PC-9 (cell line): Measurements from ENCODE around the gene RNU5B-1. TPM values are rescaled to one million over a fixed set of nuclear protein-coding genes. Genes with fewer than 3 reads are reported as not detected.

Source experiments
- BruUV-seq: library from RNA; stranded (reverse); fragments of 400-500 nt; replicated peaks from 2 replicates; lab custom pipeline; 2021; lab: Mats Ljungman, UMichigan
- CTCF ChIA-PET: fragments of 300-600 bp; sonication (Branson Sonifier 250); formaldehyde crosslinking; loops from one replicate; lab custom pipeline; 2022; ENCODE audit warnings: antibody characterized with exemption; lab: Charles Lee
- POLR2A ChIA-PET: fragments of 300-600 bp; sonication (Branson Sonifier 250); formaldehyde crosslinking; loops from one replicate; lab custom pipeline; 2022; ENCODE audit warnings: antibody characterized with exemption; ENCODE audit not compliant: unreplicated experiment; lab: Charles Lee
- DNase-seq, 2 experiments: peaks; one replicate each; pipeline versions ENCODE4 v3.0.0 to v3.0.0-alpha.2; 2015 to 2022; ENCODE audit warnings: mixed read lengths in 1 of 2
- H2AFZ ChIP-seq: fragments of 200-600 bp; sonication (generic); 2 replicates; pipeline ENCODE4 v1.8.1; 2017; ENCODE audit warnings: antibody characterized with exemption
- H3F3A ChIP-seq: fragments of 200-600 bp; sonication (generic); 2 replicates; pipeline ENCODE4 v1.8.1; 2017; ENCODE audit warnings: antibody characterized with exemption, mild to moderate bottlenecking, low read depth; ENCODE audit not compliant: insufficient read depth
- H3K27ac ChIP-seq: fragments of 200-600 bp; sonication (generic); 2 replicates; pipeline ENCODE4 v1.6.1; 2016; ENCODE audit warnings: mixed run types
- H3K27me3 ChIP-seq: fragments of 200-600 bp; sonication (generic); 2 replicates; pipeline ENCODE4 v1.6.1; 2016; ENCODE audit warnings: low read depth, mixed run types; ENCODE audit not compliant: insufficient read depth
- H3K36me3 ChIP-seq: fragments of 200-600 bp; sonication (generic); 2 replicates; pipeline ENCODE4 v1.6.1; 2016; ENCODE audit warnings: low read depth, mixed run types
- H3K4me1 ChIP-seq: fragments of 200-600 bp; sonication (generic); replicated peaks from 2 replicates; pipeline ENCODE4 v1.6.1; 2016; ENCODE audit warnings: mixed run types; ENCODE audit not compliant: insufficient read depth
- H3K4me2 ChIP-seq: fragments of 200-600 bp; sonication (generic); 2 replicates; pipeline ENCODE4 v1.6.1; 2017; ENCODE audit warnings: mixed run types
- H3K4me3 ChIP-seq: fragments of 200-600 bp; sonication (generic); 2 replicates; pipeline ENCODE4 v1.6.1; 2016; ENCODE audit warnings: mixed run types
- H3K79me2 ChIP-seq: fragments of 200-600 bp; sonication (generic); 2 replicates; pipeline ENCODE4 v1.6.1; 2017; ENCODE audit warnings: low read depth, mixed run types
- H3K9me2 ChIP-seq: fragments of 200-600 bp; sonication (generic); 2 replicates; pipeline ENCODE4 v1.8.1; 2017; ENCODE audit warnings: mild to moderate bottlenecking; ENCODE audit not compliant: insufficient read depth
- H3K9me3 ChIP-seq: fragments of 200-600 bp; sonication (generic); 2 replicates; pipeline ENCODE4 v1.8.1; 2016; ENCODE audit warnings: low read depth; ENCODE audit not compliant: insufficient read depth
- H4K20me1 ChIP-seq: fragments of 200-600 bp; sonication (generic); 2 replicates; pipeline ENCODE4 v1.8.1; 2017; ENCODE audit not compliant: insufficient read depth
- EZH2 ChIP-seq: fragments of 200-600 bp; sonication (generic); IDR thresholded peaks from 2 replicates; pipeline ENCODE4 v1.8.0; 2017; ENCODE audit warnings: antibody characterized with exemption, low read depth
- intact Hi-C: fragments of 100-400 bp; cut with micrococcal nuclease; formaldehyde crosslinking; loops from one replicate; pipeline ENCODE4 v1.10.0; 2022; ENCODE audit not compliant: unreplicated experiment
- total RNA-seq: library from RNA; stranded (reverse); gene quantifications from 2 replicates; pipeline ENCODE4 v1.2.3, GENCODE V29; 2021
- TF ChIP-seq, protein P1 (sequence below): fragments of 200-600 bp; sonication (generic); conservative IDR thresholded peaks from 2 replicates; pipeline ENCODE4 v1.6.1; 2017; ENCODE audit warnings: mixed run types, antibody characterized with exemption, mild to moderate bottlenecking, moderate library complexity

The RNU5B-1 gene
- total RNA-seq, 1 experiment from 2014 or later = not detected

DNA sequence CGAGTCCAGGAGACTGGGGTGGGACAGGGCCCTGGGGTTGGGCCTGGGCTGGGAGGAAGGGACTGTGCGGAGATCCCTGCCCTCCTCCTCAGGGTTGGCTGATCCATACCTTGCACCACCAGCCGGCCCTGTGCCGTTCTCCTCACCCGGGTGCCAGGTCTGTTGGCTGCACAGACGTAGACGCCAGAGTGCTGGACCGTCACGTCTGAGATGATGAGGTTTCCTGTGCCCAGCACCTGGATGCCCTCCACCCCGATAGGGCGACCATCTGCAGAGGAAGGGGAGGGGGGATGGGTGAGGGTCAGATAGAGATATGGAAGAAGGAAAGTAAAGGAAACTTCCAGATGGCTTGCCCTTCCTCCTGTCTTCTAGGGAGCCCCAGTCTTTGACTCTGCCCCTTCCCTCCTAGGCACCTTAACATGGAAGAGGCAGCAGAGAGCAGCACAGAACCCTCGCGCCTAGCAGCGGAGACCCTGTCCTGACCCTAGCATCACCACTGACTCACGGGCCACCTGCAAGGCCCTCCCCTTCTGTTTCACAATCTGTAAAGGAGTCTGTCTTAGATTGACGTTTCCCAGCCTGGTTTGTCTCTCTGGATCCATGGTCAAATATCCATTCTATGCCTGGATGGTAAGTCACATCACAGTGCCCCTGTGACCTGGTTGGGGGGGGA, 28.8 kb downstream of the RNU5B-1 start:
- no peak overlapping the region for H3K4me2 ChIP-seq
- H3K9me3 ChIP-seq = no peaks in the 10 kb centered on the region
- TF ChIP-seq EZH2 = no peak
- TF ChIP-seq, protein P1, sequence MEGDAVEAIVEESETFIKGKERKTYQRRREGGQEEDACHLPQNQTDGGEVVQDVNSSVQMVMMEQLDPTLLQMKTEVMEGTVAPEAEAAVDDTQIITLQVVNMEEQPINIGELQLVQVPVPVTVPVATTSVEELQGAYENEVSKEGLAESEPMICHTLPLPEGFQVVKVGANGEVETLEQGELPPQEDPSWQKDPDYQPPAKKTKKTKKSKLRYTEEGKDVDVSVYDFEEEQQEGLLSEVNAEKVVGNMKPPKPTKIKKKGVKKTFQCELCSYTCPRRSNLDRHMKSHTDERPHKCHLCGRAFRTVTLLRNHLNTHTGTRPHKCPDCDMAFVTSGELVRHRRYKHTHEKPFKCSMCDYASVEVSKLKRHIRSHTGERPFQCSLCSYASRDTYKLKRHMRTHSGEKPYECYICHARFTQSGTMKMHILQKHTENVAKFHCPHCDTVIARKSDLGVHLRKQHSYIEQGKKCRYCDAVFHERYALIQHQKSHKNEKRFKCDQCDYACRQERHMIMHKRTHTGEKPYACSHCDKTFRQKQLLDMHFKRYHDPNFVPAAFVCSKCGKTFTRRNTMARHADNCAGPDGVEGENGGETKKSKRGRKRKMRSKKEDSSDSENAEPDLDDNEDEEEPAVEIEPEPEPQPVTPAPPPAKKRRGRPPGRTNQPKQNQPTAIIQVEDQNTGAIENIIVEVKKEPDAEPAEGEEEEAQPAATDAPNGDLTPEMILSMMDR = no peak
- no TSS peak for BruUV-seq
- intact Hi-C loops = no loop called here
- no peaks in the 10 kb centered on the region for H3F3A ChIP-seq
- no peak for DNase-seq
- H3K4me3 ChIP-seq = no peak overlapping the region
- no peaks in the 10 kb centered on the region for H3K9me2 ChIP-seq
- no peak overlapping the region for H2AFZ ChIP-seq
- no peak overlapping the region for H3K27ac ChIP-seq
- POLR2A ChIA-PET = no interaction called here
- no peaks in the 10 kb centered on the region for H3K36me3 ChIP-seq
- H3K27me3 ChIP-seq = no peaks in the 10 kb centered on the region; the same call in 1 of the 2 replicates
- no peaks in the 10 kb centered on the region for H3K4me1 ChIP-seq
- CTCF ChIA-PET = no interaction called here
- H3K79me2 ChIP-seq = no peaks in the 10 kb centered on the region
- no peaks in the 10 kb centered on the region for H4K20me1 ChIP-seq

DNA sequence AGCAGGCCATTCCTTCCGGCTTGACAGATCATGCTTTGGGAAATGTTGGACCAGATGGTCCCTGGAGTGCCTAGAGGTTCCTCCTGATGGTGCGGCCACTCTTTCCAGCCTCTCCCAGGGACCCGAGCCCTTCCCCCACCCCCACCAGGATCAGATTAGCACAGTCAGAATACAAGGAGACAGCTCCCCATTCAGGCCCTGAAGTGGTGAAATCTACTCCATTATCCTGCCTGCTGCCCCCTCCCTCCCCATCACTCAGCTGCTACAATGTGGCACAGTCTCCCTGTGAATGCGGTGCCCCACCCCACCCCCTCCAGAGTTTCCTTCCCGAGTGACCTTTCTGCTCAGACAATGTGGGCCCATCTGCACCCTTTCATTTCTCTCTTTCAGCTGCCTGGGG, 29.4 kb downstream of the RNU5B-1 start:
- no peak for TF ChIP-seq EZH2
- TF ChIP-seq, protein P1 = no peak
- Histone ChIP-seq H3F3A (no peaks in the 10 kb centered on the region), H3K9me2 (no peaks in the 10 kb centered on the region), H3K79me2 (no peaks in the 10 kb centered on the region), H3K9me3 (no peaks in the 10 kb centered on the region), H3K4me1 (no peaks in the 10 kb centered on the region), H3K36me3 (no peaks in the 10 kb centered on the region), H3K4me2 (no peak overlapping the region), H3K27me3 (no peaks in the 10 kb centered on the region; the same call in 1 of the 2 replicates), H3K27ac (no peak overlapping the region), H2AFZ (no peak overlapping the region), H4K20me1 (no peaks in the 10 kb centered on the region), H3K4me3 (no peak overlapping the region)
- intact Hi-C loops = no loop called here
- CTCF ChIA-PET = no interaction called here
- no peak for DNase-seq
- POLR2A ChIA-PET = no interaction called here
- BruUV-seq = no TSS peak

DNA sequence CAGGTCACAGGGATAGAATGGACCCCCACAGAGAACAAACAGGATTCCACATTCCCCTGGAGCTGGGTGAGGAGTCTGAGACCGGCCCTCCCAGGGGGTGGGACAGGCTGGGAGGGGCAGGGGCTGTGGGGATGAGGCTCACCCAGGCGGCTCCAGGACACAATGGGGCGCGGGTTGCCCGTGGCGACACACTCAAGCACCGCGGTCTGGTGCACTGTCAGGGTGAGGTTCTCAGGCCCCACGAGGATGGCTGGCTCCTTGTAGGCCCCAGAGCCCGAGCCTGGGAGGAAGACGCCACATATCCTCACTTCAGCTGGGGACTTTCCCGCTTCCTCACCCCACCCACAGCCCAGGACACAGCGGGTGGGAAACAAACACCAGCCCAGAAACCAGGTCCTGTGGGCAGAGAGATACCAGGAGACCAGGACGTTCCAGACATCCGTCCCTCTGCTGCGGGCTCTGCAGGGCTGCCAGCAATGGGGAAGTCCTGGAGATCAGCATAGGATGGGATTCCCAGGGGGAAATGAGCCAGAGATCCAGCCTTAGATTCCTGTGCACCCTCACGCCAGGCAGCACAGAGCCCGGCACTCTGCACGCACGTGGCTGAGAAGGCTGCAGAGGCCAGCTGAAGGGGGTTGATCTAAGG, 30.2 kb downstream of the RNU5B-1 start:
- Histone ChIP-seq H3K27me3 (no peaks in the 10 kb centered on the region; the same call in 1 of the 2 replicates), H3K27ac (no peak overlapping the region), H3K9me2 (no peaks in the 10 kb centered on the region), H3K9me3 (no peaks in the 10 kb centered on the region), H3K4me1 (no peaks in the 10 kb centered on the region), H3F3A (no peaks in the 10 kb centered on the region), H4K20me1 (no peaks in the 10 kb centered on the region), H3K79me2 (no peaks in the 10 kb centered on the region), H3K4me3 (no peak overlapping the region), H3K4me2 (no peak overlapping the region), H2AFZ (no peak overlapping the region), H3K36me3 (no peaks in the 10 kb centered on the region)
- TF ChIP-seq, protein P1 = no peak
- no peak for TF ChIP-seq EZH2
- ChIA-PET POLR2A (no interaction called here), CTCF (interaction anchor here (0.6 kb wide), 1 partner anchor 9 kb away, joined by 6 read pairs; no protein-coding TSS in a partner anchor)
- DNase-seq = peak in 1 of 2 experiments; percentile 20
- BruUV-seq = no TSS peak
- intact Hi-C loops = no loop called here
